Body of pancreas (tissue), 4 donors: ENCODE results near the gene RAB6A.

Source experiments
- CTCF ChIP-seq, 7 experiments: fragments of 450-650 bp in 4 of 7; fragments of 200-600 bp in 3 of 7; sonication (generic) in 3 of 7; IDR thresholded peaks; one replicate each; pipeline ENCODE4 v1.5.1; 2016 to 2019; ENCODE audit warnings: antibody characterized with exemption in 7 of 7
- POLR2A ChIP-seq, 3 donors: fragments of 450-650 bp; IDR thresholded peaks; one replicate each; pipeline ENCODE4 v1.6.1; 2016; ENCODE audit warnings: antibody characterized with exemption in 3 of 3, mild to moderate bottlenecking in 2 of 3

GRCh38 chr11:73656985-73657384 lies 103.9 kb downstream of the RAB6A start:
- no peak for TF ChIP-seq CTCF (IDR thresholded peaks at IDR 0.05)
- TF ChIP-seq POLR2A (IDR thresholded peaks at IDR 0.05): no peak
